Breast epithelium (tissue), 3 donors: Measurements from ENCODE around the gene NUDT19.
"Not testable (repeated sequence)": the region's sequence is repeated elsewhere in the genome, so short reads cannot be mapped to it uniquely, and the experiment has no call there.

Experiments
- POLR2A ChIP-seq: fragments of 450-650 bp; IDR thresholded peaks from one replicate; pipeline ENCODE4 v1.6.1; 2016; ENCODE audit warnings: antibody characterized with exemption, mild to moderate bottlenecking, moderate library complexity
- TF ChIP-seq, protein P1 (sequence below), 3 donors: fragments of 450-650 bp; IDR thresholded peaks; one replicate each; pipeline ENCODE4 v1.5.1; 2016 to 2017; ENCODE audit warnings: antibody characterized with exemption in 3 of 3, mild to moderate bottlenecking in 3 of 3, moderate library complexity in 3 of 3

DNA sequence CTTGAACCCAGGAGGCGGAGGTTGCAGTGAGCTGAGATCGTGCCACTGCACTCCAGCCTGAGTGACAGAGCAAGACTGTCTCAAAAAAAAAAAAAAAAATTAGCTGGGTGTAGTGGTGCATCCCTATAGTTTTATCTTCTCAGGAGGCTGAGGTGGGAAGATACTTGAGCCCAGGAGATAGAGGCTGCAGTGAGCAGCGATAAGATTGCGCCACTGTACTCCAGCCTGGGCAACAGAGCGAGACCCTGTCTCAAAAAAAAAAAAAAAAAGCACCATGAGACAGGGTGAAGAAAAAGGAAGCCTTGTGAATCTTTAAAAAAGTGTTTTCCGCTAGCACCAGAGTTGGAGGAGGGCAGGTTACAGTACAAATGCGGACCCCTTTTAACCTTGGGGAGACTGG, 24.6 kb downstream of the NUDT19 start:
- TF ChIP-seq, protein P1, sequence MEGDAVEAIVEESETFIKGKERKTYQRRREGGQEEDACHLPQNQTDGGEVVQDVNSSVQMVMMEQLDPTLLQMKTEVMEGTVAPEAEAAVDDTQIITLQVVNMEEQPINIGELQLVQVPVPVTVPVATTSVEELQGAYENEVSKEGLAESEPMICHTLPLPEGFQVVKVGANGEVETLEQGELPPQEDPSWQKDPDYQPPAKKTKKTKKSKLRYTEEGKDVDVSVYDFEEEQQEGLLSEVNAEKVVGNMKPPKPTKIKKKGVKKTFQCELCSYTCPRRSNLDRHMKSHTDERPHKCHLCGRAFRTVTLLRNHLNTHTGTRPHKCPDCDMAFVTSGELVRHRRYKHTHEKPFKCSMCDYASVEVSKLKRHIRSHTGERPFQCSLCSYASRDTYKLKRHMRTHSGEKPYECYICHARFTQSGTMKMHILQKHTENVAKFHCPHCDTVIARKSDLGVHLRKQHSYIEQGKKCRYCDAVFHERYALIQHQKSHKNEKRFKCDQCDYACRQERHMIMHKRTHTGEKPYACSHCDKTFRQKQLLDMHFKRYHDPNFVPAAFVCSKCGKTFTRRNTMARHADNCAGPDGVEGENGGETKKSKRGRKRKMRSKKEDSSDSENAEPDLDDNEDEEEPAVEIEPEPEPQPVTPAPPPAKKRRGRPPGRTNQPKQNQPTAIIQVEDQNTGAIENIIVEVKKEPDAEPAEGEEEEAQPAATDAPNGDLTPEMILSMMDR (IDR thresholded peaks at IDR 0.05), result not testable (repeated sequence)
- not testable (repeated sequence) for TF ChIP-seq POLR2A
